Cerebellar nuclear complex (tissue), 1 donor: Measurements from ENCODE around the gene ITGA8.
"Not testable (repeated sequence)": the region's sequence is repeated elsewhere in the genome, so short reads cannot be mapped to it uniquely, and the experiment has no call there.

Source experiments
- DNase-seq, 2 experiments: peaks; one replicate each; lab custom pipeline; 2025; lab: John Stamatoyannopoulos, UW

Gene ITGA8

DNA sequence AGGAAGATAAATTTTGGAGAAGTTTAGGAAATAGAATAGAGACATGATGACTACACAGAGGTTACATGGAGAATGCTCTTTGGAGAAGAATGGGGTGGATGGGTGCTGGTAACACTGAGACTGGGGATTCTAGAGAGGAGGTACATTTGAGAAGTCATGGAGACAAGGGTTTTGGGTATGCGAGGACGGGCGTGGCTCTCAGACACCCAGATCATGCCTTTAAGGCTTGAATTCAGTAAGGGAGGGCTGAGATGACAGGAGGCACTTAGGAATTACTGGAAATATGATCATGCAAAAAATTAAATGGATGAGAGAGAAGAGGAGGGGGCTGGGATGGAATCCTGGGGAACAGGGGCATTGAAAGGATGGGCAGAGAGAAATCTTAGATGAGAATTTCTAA, 168.8 kb downstream of the ITGA8 start:
- DNase-seq = no peak

DNA sequence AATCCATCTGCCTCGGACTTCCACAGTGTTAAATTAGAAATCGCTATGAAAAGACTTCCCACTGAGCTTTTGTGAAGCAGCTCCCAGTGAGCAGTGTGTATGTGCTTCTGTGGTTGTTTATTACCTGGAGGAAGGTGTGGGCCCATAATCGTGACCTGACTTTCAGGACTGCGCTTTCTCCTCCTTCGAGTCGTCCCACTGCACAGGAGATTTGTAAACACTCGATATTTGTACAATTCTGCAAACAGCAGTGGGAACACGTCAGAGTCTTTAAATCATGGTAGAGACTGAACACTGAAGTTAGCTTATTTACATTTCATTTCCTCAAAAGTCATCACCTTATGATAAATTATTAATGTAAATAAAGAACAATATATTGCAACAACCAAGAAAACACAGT, 171.4 kb downstream of the ITGA8 start:
- DNase-seq = no peak

DNA sequence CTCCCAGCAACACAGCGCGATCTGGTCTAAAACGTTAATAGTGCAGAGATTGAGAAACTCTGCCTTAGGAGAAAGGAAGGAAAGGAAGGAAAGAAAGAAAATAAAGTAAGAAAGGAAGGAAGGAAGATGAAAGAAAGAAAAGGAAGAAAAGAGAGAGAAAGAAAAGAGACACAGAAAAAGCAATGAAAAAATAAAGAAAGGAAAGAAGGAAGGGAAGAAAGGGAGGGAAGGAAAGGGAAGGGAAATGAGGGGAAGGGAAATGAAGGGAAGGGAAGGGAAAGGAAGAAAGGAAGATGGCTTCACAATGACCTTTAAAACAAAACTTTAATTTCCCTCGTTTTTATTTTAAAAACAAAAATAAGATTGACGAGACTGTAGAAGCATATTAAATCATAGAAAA, 173.1 kb downstream of the ITGA8 start:
- no peak for DNase-seq

DNA sequence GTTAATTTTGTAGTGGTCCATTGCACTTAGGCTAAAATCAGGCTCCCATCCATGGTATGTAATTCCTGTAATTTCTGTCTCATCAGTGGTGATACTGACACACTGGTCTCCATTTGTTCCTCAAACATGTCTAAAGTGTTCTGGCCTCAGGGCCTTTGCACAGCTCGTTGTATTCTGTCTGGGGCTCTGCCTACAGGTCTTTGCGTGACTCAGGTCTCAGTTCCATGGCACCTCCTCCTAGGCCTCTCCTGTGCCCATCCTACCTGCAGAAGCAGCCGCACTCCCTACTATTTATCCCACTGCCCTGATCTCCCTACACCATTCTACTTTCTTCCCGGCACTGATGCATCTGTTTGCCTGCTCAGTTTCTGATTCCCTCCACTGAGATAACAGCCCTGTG, 173.8 kb downstream of the ITGA8 start:
- no peak for DNase-seq

DNA sequence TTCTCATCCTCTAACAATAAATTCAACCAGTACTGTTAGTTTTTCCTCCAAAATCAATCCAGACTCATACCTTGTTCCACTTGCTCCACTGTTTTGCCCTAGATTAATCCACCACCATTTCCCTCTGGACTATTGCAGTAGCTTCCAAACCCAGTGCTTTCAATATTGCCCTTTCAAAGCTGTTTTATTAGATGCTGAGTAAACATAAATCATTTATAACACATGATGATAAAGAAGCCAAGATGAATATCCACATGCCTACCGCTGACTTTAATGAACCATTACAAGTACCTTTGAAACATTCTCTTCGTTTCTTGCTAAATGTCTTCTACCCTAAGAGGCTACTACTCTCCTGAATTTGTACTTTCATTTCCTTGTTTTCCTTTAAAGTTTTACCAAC, 174.5 kb downstream of the ITGA8 start:
- no peak for DNase-seq

DNA sequence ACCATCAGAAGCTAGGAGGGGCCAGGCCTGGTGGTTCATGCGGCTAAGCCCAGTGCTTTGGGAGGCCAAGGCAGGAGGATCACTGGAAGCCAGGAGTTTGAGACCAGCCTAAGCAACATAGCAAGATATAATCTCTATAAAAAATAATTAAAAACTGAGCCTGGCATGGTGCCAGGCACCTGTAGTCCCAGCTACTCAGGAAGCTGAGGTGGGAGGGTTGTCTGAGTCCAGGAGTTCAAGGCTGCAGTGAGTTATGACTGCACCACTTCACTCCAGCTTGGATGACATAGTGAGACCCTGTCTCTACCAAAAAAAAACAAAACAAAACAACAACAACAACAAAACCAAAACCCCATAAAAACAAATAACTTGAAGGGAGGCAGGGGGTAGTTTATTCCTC, 175.7 kb downstream of the ITGA8 start:
- no peak for DNase-seq

DNA sequence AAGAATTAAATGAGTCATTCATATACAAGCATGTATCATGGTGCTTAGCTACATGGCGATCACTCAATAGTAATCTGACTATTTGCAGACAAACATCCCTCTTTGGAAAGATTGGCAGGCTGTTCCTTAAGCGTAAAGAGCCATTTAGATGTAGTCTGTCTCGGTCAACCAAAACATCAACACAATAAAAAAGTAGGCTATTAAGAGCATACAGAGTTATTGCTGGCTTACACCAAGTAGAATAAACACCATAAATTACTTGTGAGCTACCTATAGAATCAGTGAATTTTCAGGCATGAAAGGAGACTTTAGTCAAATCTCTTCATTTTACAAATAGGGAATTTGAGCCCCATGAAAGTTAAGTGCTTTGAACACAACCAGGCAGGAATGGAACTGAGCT, 176.9 kb downstream of the ITGA8 start:
- DNase-seq = no peak

DNA sequence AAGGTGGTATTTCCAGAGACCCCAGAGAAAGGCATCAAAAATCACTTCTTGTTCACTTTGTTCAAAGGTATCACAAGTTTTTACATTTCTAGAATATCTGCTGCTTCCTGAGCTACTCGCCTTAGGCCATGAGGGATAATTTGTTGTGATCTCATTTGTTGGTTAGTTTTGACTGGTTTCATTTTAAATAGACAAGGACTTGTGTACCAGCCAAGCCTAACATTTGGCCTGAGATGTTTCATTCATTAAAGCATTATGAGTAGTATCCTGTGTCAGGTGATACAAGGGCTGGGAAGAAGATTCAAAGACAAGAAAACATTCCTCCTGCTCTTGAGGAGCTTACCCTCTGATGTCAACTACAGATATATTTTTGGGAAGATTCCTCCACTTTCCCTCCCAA, 178.3 kb downstream of the ITGA8 start:
- no peak for DNase-seq

DNA sequence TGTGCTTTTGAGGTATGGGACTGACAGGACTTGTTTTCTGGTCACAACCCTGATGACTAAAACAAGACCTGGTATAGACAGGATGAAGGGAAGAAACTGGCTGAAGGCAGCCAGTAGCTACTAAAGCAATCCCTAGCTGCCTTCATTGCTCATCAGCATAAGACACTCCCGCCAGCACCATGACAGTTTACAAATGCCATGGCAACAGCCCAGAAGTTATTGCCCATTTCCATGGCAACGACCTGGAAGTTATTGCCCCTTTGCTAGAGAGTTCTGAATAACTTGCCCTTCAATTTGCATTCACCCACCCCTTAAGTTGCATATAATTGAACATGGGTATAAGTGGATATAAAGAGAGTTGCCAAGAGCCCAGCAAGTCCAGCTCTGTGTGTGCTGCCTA, 179.0 kb downstream of the ITGA8 start:
- no peak for DNase-seq

DNA sequence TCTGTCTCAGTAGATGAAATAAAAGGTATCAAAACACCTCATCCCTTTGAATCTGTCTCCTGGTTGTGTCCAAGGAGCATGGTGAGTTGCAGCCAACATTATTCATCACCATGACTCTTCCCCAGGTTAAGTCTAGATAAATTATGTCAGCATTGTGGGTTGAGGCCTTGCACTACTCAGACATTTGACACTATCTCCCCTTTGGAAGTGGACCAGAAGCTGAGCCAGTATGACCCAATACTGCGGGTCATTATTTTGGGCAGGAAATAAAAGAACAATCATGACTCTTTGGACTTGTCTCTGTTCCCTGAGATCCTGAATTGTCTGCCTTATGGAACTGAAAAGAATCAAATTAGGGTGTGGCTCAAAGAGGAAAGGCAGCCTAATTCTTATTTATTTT, 180.5 kb downstream of the ITGA8 start:
- no peak for DNase-seq

DNA sequence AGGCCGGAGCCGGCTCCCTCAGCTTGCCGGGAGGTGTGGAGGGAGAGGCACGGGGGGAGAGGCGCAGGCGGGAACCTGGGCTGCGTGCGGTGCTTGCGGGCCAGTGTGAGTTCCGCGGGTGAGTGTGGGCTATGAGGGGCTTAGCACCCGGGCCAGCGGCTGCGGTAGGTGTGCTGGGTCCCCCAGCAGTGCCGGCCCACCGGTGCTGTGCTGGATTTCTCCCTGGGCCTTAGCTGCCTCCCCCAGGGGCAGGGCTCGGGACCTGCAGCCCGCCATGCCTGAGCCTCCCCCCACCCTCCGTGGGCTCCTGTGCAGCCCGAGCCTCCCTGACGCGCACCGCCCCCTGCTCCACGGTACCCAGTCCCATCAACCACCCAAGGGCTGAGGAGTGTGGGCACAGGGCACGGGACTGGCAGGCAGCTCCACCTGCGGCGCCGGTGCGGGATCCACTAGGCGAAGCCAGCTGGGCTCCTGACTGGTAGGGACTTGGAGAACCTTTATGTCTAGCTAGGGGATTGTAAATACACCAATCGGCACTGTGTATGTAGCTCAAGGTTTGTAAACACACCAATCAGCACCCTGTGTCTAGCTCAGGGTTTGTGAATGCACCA, 184.7 kb downstream of the ITGA8 start:
- not testable (repeated sequence) for DNase-seq

DNA sequence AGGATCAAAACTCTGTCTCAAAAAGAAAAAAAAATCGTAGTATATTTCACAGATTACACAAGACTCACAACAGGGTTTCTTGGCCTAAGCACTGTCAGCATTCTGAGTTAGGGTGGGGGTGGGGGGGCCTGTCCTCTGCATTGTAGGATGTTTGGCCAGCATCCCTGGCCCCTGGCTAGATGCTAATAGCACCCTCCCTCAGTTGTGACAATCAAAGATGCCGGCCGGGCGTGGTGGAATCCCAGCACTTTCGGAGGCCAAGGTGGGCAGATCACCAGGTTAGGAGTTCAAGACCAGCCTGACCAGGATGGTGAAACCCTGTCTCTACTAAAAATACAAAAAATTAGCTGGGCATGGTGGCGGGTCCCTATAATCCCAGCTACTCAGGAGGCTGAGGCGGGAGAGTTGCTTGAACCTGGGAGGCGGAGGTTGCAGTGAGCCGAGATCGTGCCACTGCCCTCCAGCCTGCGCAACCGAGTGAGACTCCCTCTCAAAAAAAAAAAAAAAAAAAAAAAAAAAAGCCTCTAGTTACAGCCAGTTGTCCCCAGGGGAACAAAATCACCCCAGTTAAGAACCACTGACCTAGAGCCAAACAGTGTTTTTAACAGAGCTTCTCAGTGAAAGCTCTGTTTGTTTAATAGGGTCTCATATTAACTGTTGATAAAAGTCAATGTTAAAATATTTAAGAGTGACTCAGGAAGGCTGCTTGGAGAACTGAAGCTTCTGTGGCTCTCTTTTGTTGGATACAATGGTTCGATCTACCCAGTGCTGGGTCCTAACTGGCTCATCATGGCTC, 187.6 kb downstream of the ITGA8 start:
- DNase-seq = no peak

DNA sequence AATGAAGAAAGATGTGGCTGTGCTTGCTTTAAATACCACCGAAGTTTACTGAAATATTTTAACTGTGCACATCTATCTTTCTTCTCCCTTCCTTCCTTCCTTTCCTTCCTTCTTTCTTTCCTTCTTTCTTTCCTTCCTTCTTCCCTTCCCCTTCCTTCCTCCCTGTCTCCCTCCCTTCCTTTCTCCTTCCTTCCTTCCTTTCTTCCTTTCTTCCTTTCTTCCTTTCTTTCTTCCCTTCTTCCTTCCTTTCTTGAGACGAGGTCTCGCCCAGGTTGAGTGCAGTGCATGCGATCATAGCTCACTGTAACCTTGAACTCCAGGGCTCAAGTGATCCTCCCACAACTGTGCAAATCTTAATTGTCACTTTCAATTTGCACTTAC, 190.9 kb downstream of the ITGA8 start:
- no peak for DNase-seq

DNA sequence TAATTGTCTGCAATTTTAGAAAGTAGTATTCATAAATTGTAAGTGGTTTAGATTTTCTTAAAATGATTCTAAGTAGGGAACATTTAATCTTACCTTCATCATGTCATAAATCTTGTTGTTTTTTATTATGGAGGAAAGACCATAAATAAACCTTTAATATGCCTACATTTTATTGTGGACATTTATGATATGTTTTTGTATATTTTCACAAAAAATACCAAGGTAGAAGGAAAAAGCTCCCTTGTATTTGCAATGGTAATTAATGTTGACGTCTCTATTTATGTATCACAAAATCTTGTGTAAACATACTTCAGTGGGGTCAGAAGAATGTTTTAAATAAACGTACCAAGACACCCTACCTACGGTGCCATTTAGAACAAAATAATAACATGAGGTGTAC, 193.0 kb downstream of the ITGA8 start:
- DNase-seq = no peak

DNA sequence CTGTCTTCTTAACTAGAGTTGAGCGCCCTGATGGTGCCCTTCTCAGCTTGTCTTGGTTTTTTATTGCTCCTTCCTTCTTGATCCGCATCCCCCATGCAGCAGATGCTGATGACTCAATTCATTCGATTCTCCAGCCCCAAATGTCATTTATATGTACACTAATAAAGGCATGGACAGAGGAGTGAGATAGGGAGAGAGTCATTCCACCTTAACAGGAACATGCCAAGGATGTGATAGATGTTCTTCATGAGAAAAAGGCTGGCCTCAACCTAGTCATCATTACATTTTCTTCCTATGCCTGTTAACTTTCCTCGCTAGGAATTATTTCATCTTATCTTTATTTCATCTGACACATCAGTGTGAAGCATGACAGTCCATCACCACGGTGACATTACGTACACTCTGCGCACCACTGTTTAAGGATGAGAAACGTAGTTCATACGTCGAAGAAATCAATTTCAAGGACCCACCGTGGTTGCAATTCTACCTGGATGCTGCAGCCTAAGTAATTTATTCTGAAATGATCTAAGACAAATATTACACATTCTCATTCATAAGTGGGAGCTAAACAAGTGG, 198.3 kb downstream of the ITGA8 start:
- DNase-seq = no peak

DNA sequence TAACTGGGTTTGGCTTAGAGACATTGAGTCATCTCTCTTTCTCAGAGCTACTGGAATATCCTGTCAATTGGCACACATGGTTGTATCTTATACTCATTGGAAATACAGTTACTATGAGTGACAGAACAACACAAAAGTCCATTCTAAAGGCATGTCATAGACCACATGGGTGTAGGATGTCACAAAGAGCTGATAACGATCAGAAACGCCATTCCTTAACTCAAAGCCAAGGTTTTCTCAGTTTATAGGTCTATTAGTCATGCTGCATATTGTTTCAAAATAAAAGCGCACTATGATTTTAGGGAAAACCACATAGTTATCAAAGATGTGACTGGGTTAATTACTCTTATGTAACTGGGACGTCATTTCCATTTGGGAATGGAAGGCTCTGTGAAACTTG, 201.5 kb downstream of the ITGA8 start:
- no peak for DNase-seq

DNA sequence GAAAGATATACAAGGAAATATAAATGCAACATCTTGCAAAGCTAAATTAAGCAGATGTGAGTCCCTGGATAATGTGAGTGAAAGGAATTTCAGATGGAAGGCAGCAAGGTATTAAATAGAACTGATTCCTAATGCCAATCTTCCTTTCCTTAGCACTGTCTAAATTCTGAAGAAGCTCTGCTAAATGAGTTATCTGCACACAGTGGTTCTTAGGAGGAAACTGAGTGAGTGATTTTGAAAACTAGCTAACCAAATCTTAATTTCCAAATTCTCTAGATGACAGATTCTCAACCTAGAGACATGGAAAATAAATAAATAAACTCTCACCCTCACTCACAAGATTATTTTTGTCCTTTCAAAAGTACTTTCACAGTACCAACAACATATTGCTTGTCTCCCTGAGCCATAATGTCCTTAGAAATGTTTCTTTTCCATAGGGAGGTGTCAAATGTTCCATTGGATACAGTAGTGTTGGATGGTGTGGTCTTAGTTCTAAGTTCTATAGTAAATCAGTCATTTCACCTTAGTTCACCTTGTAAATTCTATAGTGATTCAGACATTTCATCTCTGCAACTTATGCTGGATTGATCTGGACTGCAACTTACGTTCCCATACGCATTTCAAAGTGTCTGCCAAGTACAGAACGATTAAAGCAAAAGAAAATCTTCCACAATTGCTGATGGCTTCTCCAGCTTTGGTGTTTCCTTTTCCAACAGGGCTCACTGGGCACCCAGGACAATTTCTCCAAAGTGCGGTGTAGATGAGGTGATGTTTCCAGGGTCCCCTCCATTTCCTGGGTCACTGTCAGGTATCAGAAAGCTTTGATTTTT, 203.3 kb downstream of the ITGA8 start:
- no peak for DNase-seq

DNA sequence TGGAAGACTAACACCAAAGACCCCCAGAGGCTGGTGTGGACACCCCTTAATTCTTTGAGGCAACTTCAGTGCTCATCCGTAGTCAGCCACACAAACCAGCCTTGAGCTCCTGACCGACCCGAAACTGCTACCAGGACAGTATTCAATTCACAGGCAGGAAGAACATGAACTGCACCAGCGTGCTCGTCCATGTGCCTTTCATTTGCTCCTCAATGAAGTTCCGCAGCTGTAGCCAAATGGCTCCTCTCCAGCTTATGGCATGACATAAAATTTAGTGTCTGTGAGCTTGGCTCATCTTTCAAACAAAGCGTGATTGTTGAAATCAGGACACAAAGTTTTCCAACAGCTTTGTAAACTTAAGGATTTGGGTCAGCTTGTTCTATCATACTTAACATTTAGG, 204.5 kb downstream of the ITGA8 start:
- no peak for DNase-seq

DNA sequence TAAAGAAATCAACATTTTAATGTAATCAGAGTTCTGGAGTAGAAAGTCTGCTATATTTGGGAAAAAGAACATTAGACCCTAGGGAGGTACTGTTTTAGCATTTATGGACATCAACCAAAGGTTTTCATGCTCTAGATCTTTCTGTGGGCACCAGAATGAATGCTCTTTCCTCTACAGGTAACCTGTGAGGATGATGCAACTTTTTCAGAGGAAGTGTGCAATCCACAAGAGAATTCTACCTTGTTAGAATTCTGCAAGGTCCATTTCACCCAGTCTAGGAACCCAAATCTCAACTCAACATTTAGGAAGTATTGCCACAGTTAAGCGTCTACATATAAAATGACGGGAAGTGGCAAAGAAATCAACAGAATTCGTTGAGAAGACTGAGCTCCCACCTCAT, 208.8 kb downstream of the ITGA8 start:
- DNase-seq = no peak

DNA sequence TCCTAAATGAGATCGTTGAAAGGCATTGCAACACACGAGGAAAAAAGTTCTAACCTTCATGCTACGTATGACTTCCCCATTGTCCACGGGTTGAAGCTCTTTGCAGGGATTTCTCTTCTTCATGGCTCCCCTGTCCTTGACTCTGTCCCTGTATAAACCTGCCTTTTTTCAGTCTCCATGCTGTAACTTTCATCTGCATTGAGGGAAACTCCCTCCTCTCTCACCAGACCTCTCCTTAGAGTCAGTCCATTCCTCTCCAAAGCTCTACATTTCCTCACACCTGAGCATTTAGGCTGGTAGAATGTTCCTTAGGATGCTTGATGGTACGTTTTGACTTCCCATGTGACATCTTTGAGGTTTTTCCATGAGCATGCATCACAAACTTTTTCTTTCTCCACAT, 214.4 kb downstream of the ITGA8 start:
- DNase-seq = no peak

DNA sequence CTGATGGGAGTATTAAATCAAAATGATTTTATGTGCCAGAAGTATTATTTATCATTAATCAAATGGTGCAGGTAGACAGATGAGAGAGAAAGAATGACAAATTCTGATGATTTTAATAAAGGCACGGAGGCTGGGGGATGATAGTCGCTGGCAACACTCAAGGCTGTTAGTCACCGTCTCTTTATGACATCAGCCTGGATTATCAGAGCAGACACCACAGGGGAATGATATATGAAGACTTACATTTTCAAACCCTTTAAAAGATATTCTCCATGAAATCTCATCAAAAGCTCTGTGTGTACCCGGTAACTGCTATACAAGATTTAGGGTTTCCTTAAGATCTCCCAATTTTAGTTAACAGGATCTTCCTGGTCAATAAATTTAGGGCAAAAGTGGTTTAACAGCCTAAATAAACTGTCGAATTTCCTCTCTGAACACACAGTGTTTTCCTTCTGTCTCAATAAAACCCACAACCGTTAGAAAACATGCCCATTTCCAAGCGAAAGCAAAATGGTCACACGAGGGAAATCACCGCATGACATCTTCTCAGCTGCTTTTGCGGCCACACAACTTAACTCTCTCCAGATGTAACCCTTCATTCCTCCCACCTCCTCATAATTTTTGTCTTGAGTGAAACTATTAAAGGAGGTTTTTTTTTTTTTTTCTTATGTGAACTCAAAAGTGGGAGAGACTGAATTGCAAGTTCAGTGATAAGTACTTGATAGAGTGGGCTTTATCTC, 215.5 kb downstream of the ITGA8 start:
- DNase-seq = no peak
